ENCODE data around the gene CACTIN. TPM values are rescaled to one million over a fixed set of nuclear protein-coding genes. Genes with fewer than 3 reads are reported as not detected.
"Not testable (repeated sequence)": the region's sequence is repeated elsewhere in the genome, so short reads cannot be mapped to it uniquely, and the experiment has no call there.

Gene CACTIN
- total RNA-seq, 1 donor from 2014 or later, result 19.6 TPM

- intact Hi-C loops (cut with DNase I); DNase-seq (ENCODE audit: low spot score); ATAC-seq: not testable (repeated sequence)
These were observed 44.8 kb downstream of the CACTIN start for GRCh38 chr19:3581792-3582191.

GRCh38 chr19:3580156-3580934 lies 46.2 kb downstream of the CACTIN start:
- ATAC-seq, result no peak
- intact Hi-C loops (cut with DNase I), result no loop called here
- DNase-seq (ENCODE audit: low spot score), result no peak

DNA sequence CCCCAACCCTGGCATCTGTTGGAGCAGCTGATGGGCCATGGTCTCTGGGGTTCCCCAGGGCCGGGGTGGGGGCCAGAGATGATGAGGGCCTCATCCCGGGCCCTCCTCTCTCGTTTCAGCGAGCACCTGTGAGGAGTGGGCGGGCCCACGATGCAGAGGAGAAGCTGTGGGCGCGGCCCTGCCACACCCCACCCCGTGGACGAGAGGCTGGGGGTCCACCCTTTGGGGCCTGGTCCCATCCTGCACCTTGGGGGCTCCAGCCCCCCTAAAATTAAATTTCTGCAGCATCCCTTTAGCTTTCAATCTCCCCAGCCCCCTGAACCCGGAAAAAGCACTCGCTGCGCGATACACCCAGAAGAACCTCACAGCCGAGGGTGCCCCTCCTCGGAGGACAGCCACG lies 48.2 kb downstream of the CACTIN start:
- ATAC-seq (no peak), DNase-seq (ENCODE audit: low spot score) (no peak)
- intact Hi-C loops (cut with DNase I), result no loop called here

DNA sequence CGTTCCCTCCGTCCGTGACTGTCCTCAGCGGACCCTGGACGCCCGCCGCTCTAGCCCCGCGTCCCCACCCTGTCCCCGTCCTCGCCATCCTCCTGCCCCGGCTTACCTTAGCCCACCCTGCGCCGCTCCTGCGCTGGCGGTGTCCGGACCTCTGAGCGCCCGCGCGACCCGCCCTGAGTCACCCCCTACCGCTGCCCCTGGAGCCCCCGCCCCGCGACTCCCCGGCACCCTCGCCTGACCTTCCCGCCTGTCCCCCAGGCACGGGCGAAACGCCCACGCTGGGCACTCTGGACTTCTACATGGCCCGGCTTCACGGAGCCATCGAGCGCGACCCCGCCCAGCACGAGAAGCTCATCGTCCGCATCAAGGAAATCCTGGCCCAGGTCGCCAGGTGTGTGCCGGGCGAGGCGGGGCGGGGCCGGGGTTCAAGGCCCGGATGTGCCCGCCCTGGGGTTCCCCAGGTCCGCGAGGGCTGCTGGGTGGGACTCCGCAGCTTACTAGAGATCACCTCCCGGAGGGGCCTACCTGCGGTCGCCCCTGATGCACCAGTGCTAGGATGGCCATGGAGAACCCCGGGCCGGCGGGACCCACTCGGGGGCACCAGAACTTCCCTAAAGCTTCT lies 48.8 kb downstream of the CACTIN start:
- ATAC-seq (no peak), DNase-seq (ENCODE audit: low spot score) (no peak)
- intact Hi-C loops (cut with DNase I), result no loop called here

- intact Hi-C loops (cut with DNase I), result no loop called here
- ATAC-seq, result peak; percentile 8
- peak; percentile 82 for DNase-seq (ENCODE audit: low spot score)
These were observed 49.7 kb downstream of the CACTIN start for GRCh38 chr19:3576696-3577443.

GRCh38 chr19:3575949-3576673 lies 50.5 kb downstream of the CACTIN start:
- intact Hi-C loops (cut with DNase I), result no loop called here
- ATAC-seq (no peak), DNase-seq (ENCODE audit: low spot score) (no peak)

- ATAC-seq, result no peak
- DNase-seq (ENCODE audit: low spot score), result no peak
- intact Hi-C loops (cut with DNase I), result no loop called here
These were observed 51.3 kb downstream of the CACTIN start for GRCh38 chr19:3575260-3575741.

- ATAC-seq, result no peak
- DNase-seq (ENCODE audit: low spot score), result peak; percentile 91
- intact Hi-C loops (cut with DNase I), result no loop called here
These were observed 52.5 kb downstream of the CACTIN start for GRCh38 chr19:3573858-3574637.

GRCh38 chr19:3573162-3573857 lies 53.3 kb downstream of the CACTIN start:
- intact Hi-C loops (cut with DNase I), result no loop called here
- peak; percentile 0 for ATAC-seq
- peak; percentile 75 for DNase-seq (ENCODE audit: low spot score)

DNA sequence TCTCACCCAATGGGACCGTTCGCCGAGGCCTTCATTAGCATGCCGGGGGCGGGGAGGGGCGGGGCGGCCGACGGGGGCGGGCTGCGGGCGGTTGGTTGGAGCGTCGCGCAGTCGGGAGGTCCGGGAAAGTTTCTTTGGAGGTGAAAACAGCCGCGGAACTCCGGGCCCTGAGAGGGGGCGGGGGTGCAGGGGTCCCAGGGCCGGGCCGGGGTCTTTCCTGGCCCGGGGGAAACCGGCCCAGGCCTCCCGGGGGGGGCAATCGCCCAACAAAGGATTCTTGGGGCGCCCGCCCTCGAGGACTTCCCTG lies 53.8 kb downstream of the CACTIN start, which contains the start of gene HMG20B:
Gene HMG20B, plus strand, starts transcription at position 90 of the 307 bp plus-strand sequence. CDS start 366 bp downstream, outside the sequence.
- no peak for DNase-seq (ENCODE audit: low spot score)
- intact Hi-C loops (cut with DNase I), result no loop called here
- no peak for ATAC-seq

- intact Hi-C loops (cut with DNase I), result no loop called here
These were observed 54.3 kb downstream of the CACTIN start for GRCh38 chr19:3572132-3572854.

GRCh38 chr19:3570606-3571011 lies 56.0 kb downstream of the CACTIN start:
- intact Hi-C loops (cut with DNase I), result no loop called here
- ATAC-seq, result no peak

More at GRCh38 chr19:3572132-3572854, 54.3 kb downstream of the CACTIN start:
- peak; percentile 97 for ATAC-seq
- peak; percentile 100 for DNase-seq (ENCODE audit: low spot score)

DNA sequence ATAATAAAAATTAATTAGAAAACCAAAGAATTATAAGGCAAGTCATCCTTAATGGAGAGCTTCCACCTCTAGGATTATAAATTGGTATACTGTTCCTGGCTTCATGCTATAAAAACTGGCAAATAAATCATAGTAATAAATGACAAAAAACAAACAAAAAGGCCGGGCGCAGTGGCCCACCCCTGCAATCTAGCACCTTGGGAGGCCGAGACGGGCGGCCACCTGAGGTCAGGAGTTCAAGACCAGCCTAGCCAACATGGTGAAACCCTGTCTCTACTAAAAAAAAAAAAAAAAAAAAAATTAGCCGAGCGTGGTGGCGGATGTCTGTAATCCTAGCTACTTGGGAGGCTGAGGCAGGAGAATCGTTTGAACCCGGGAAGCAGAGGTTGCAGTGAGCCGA lies 56.5 kb downstream of the CACTIN start:
- ATAC-seq; DNase-seq (ENCODE audit: low spot score); intact Hi-C loops (cut with DNase I): not testable (repeated sequence)

More at GRCh38 chr19:3570606-3571011, 56.0 kb downstream of the CACTIN start:
- no peak for DNase-seq (ENCODE audit: low spot score)

DNA sequence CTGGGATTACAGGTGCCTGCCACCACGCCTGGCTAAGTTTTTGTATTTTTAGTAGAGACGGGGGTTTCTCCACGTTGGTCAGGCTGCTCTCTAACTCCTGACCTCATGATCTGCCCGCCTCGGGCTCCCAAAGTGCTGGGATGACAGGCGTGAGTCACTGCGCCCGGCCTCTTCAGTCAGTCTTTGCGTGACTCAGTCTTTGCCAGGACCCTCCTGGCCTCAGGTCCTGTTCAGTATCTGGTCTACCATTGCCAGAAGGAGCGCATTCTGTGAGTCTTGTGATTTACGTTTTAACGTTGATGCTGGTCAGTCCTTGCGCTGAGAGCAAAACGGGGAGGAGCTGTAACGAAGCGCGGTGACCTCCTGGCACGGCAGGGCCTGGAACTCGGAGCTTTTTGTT lies 61.5 kb downstream of the CACTIN start:
- ATAC-seq, result no peak
- no peak for DNase-seq (ENCODE audit: low spot score)
- intact Hi-C loops (cut with DNase I), result no loop called here

DNA sequence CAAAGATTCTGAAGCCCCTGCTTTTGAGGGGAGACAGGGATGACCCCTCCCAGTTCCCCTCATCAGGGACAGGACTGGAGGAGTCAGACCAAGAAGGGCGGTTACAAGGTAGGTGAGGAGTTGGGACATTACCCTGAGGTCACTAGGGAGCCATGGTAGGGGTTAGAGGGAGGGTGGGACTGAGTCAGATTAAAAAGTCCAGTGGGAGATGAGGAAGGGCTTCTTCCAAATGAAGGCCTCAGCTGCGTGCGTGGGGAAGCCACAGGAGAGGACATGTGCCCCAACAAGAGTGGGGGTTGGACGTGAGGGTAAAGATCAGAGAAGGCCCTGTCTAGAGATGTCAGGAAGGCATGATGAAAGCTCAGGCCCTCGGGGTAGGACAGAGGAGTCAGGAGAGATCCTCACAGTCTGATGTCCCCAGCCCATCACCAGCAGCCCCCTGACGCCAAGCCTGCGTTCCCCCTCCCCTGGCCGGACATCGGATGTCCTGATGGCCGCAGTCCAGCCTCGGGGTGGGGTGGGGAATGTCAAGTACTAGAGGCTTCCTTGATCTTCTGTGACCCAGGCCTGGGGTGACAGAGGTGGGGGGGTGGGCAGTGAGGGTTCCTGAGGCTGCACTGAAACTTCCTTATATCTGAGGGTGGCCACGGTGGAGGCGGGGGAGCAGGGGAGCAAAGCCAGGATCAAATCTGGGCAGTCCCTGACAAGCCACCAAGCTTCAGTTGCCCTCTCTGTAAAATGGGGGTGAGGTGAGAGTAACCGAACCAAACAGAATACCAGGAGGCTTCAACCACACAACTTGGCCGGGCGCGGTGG lies 62.7 kb downstream of the CACTIN start:
- DNase-seq (ENCODE audit: low spot score) (no peak), ATAC-seq (no peak)
- intact Hi-C loops (cut with DNase I), result no loop called here

Measured in sciatic nerve (tissue), 2 donors.